PFSK-1 (cell line): ENCODE measurements around the gene TRPM6.

Source experiments
- FOXP2 ChIP-seq: optimal IDR thresholded peaks from 2 replicates; pipeline ENCODE3; 2011; ENCODE audit warnings: borderline replicate concordance, control low read depth, inconsistent platforms; ENCODE audit not compliant: insufficient read depth; ENCODE audit errors: extremely low read length, extremely low read depth
- REST ChIP-seq, 2 experiments: IDR thresholded peaks; 2 replicates each; pipeline versions ENCODE4 v1.6.1 to v1.8.0; 2011 to 2012; ENCODE audit warnings: low read depth in 2 of 2, low read length in 2 of 2, control low read depth in 1 of 2, inconsistent platforms in 1 of 2, mild to moderate bottlenecking in 1 of 2, moderate library complexity in 1 of 2; ENCODE audit not compliant: insufficient read depth in 1 of 2
- SIN3A ChIP-seq: IDR thresholded peaks from 2 replicates; pipeline ENCODE4 v1.6.1; 2012; ENCODE audit warnings: mild to moderate bottlenecking, low read length, moderate library complexity, borderline replicate concordance; ENCODE audit not compliant: insufficient read depth
- TAF1 ChIP-seq: IDR thresholded peaks from 2 replicates; pipeline ENCODE4 v1.6.1; 2012; ENCODE audit warnings: low read length, control low read depth, borderline replicate concordance; ENCODE audit not compliant: insufficient read depth

GRCh38 chr9:74726581-74726980 lies 161.1 kb downstream of the TRPM6 start:
- TF ChIP-seq SIN3A, result no peak
- TF ChIP-seq TAF1, result no peak
- TF ChIP-seq REST (IDR thresholded peaks at IDR 0.05; ENCODE audit: insufficient read depth in 1 of 2, low read depth in 2 of 2, low read length in 2 of 2), result no peak
- no peak for TF ChIP-seq FOXP2
